ENCODE measurements around the gene GRIP1.

Gene GRIP1

DNA sequence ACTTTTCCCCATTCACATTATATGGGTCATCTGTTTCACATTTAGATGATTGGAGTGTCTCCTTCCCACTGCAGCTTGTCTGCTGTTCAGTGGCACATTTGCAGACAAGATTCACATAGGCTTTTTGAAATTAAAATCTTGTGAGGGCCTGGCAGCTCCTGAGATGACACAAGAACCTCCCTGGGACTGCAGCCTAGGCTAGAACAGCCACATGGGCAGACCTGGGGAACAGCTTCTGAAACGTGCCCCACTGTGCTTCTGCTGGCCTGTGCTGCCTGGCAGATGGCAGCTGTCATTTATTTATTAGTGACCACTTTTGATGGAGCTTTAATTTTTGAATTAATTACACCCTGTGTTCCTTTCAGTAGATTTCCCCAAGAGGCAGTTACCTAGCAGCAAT is 137.4 kb downstream of the GRIP1 start:
- DNase-seq (ENCODE audit: low read depth, low spot score), result no peak
- TF ChIP-seq, protein P1, sequence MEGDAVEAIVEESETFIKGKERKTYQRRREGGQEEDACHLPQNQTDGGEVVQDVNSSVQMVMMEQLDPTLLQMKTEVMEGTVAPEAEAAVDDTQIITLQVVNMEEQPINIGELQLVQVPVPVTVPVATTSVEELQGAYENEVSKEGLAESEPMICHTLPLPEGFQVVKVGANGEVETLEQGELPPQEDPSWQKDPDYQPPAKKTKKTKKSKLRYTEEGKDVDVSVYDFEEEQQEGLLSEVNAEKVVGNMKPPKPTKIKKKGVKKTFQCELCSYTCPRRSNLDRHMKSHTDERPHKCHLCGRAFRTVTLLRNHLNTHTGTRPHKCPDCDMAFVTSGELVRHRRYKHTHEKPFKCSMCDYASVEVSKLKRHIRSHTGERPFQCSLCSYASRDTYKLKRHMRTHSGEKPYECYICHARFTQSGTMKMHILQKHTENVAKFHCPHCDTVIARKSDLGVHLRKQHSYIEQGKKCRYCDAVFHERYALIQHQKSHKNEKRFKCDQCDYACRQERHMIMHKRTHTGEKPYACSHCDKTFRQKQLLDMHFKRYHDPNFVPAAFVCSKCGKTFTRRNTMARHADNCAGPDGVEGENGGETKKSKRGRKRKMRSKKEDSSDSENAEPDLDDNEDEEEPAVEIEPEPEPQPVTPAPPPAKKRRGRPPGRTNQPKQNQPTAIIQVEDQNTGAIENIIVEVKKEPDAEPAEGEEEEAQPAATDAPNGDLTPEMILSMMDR (IDR thresholded peaks at IDR 0.05; ENCODE audit: insufficient read depth, low read length, missing control alignments), result no peak
- ChIA-PET POLR2A (no interaction called here), CTCF (no interaction called here)
- no peak overlapping the region for H3K4me3 ChIP-seq (ENCODE audit: low read depth, low read length)

DNA sequence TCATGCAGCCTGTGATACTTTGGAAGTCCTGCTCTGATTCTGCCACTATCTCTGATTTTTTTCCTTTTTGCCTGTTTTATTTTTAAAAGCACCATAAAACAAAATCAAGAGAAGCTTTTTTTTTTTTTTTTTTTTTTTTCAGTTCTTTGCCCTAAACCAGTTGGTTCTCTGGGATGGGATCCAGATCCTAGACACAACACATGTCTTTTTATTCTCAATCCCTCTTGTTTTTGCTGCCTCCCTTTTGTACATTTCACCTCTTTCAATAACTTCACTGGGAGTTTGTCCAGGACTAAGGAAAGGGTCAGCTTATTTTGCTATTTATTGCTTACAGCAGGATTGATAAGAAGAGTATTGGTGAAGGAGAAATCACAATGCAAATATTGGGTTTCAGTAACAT is 139.4 kb downstream of the GRIP1 start:
- POLR2A ChIA-PET, result interaction anchor here (0.5 kb wide), 1 partner anchor 12 kb away, joined by 3 read pairs; no protein-coding TSS in a partner anchor
- DNase-seq (ENCODE audit: low read depth, low spot score), result no peak
- CTCF ChIA-PET, result no interaction called here
- no peak overlapping the region for H3K4me3 ChIP-seq (ENCODE audit: low read depth, low read length)
- TF ChIP-seq, protein P1 (IDR thresholded peaks at IDR 0.05; ENCODE audit: insufficient read depth, low read length, missing control alignments), result no peak

DNA sequence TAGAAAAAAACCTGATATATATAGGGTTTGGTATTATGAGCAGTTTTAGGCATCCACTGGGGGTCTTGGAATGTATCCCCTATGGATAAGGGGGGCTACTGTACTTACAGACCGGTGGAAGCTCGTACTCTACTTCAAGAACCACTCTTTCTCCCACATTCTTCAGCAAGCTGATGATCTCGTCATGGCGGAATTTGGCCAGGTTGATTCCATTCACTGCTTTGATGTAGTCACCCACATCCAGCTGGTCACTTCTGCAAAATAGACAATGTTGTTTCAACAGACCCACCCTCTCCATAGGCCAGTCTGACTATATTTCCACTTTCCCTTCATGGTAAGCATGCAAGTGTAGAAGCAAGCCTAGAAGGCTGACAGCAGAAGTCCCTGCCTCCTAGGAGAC is 139.9 kb downstream of the GRIP1 start:
- POLR2A ChIA-PET, result interaction anchor here (0.5 kb wide), 1 partner anchor 12 kb away, joined by 3 read pairs; no protein-coding TSS in a partner anchor

DNA sequence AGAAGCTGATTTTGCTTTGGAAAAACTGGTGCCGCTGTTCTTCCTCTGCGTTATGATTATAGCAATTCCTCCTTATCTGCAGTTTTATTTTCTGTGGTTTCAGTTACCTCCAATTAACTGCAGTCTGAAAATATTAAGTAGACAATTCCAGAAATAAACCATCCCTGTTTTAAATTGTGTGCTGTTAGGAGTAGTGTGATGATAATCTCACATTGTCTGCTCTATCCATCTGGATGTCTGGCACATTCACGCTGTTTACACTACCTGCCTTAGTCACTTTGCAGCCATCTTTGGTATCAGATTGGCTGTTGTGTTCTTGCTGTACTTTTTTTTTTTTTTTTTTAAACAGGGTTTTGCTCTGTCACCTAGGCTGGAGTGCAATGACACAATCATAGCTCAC is 141.0 kb downstream of the GRIP1 start:
- ChIA-PET CTCF (no interaction called here), POLR2A (no interaction called here)
- no peak overlapping the region for H3K4me3 ChIP-seq (ENCODE audit: low read depth, low read length)
- TF ChIP-seq, protein P1 (IDR thresholded peaks at IDR 0.05; ENCODE audit: insufficient read depth, low read length, missing control alignments), result no peak
- no peak for DNase-seq (ENCODE audit: low read depth, low spot score)

More for the DNA sequence above, 139.9 kb downstream of the GRIP1 start:
- TF ChIP-seq, protein P1 (IDR thresholded peaks at IDR 0.05; ENCODE audit: insufficient read depth, low read length, missing control alignments), result no peak
- CTCF ChIA-PET, result no interaction called here
- DNase-seq (ENCODE audit: low read depth, low spot score), result no peak
- H3K4me3 ChIP-seq (ENCODE audit: low read depth, low read length), result no peak overlapping the region

DNA sequence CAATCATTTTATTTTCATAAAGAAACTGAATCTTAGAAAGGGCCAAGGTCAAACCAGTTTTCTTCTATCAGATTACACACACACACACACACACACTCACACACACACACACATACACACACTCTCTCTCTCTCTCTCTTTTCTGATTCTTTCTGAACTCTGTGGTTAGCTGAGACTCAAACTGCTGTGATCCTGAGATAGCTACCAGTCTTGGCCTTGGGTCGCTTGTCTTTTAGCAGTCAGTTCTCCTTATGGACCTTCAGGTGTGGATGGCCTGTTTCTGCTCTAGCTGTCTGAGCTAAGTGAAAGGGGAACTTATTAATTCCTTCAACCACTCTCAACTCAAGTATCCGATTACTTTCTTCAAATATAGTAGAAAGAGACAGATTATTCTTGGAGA is 145.1 kb downstream of the GRIP1 start:
- TF ChIP-seq, protein P1 (IDR thresholded peaks at IDR 0.05; ENCODE audit: insufficient read depth, low read length, missing control alignments), result no peak
- DNase-seq (ENCODE audit: low read depth, low spot score), result no peak
- ChIA-PET CTCF (no interaction called here), POLR2A (no interaction called here)
- no peak overlapping the region for H3K4me3 ChIP-seq (ENCODE audit: low read depth, low read length)

DNA sequence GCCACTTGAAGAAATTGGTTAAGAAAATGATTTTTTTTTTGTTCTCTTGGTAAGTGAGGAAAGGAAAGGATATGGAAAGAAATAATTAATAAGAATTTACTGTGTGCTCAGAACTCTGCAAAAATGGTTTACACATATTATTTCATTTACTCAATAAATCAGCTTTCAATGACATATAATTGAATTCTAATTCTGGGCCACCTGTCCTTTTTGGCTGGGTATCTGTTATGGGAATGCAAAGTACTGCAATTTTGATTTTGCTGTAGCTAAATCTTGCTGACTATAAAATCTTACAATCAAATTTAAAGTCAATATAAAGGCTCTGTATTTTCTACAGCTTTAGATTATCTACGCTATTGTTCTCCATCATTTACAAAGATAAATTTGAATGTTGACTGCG is 147.1 kb downstream of the GRIP1 start:
- POLR2A ChIA-PET, result no interaction called here
- CTCF ChIA-PET, result no interaction called here
- H3K4me3 ChIP-seq (ENCODE audit: low read depth, low read length), result no peak overlapping the region
- DNase-seq (ENCODE audit: low read depth, low spot score), result no peak
- TF ChIP-seq, protein P1 (IDR thresholded peaks at IDR 0.05; ENCODE audit: insufficient read depth, low read length, missing control alignments), result no peak
